HG03108 (cell line): Measurements from ENCODE around the gene TEX2.
"Not testable (repeated sequence)": the region's sequence is repeated elsewhere in the genome, so short reads cannot be mapped to it uniquely, and the experiment has no call there.

Source experiments
- ATAC-seq: cut with Tn5 transposase; IDR thresholded peaks from one replicate; pipeline ENCODE4 v1.9.1; 2021; ENCODE audit warnings: moderate library complexity; ENCODE audit not compliant: unreplicated experiment

TEX2 gene

DNA sequence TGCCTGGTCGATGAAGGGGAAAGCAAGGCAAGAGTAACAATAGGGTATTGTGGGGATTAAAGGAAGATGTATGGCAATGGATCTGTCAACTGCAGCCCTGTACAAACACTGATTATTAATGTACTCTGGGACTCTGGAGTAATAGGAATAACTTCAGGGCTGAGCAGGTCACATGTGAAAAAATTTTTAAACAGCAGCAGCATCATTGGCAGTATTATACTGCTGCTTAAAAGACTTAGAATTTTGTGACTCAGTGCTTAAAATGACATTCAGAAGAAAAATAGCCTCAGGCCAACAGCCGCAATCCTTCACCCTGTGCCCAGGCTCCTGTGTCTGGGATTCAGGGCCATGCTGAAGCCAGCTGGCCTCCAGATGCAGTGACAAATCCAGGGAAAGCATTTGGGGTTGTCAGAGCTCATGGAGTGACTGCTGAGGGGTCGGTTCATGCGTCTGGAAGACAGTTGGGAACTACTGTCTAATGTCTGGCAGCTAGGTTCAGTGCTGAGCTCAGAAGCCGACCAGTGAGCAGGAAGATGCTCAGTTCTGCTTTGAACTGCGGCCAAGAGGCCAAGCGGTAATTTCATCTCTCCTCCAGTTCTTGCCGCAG, 22.2 kb downstream of the TEX2 start:
- ATAC-seq = no peak

- no peak for ATAC-seq
Observed at GRCh38 chr17:64240261-64240740, 22.8 kb downstream of the TEX2 start.

DNA sequence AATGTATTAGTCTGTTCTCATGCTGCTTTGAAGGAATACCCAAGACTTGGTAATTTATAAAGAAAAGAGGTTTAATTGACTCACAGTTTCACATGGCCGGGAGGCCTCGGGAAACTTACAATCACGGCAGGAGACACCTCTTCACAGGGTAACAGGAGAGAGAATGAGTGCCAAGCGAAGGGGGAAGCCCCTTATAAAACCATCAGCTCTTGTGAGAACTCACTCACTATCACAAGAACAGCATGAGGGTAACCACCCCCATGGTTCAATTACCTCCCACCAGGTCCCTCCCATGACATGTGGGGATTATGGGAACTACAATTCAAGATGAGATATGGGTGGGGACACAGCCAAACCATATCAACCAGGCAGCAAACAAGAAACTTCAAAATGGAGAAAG, 24.6 kb downstream of the TEX2 start:
- not testable (repeated sequence) for ATAC-seq

GRCh38 chr17:64236827-64237403, 26.1 kb downstream of the TEX2 start:
- ATAC-seq = no peak

- ATAC-seq = no peak
Observed at GRCh38 chr17:64234961-64235360, 28.1 kb downstream of the TEX2 start.

DNA sequence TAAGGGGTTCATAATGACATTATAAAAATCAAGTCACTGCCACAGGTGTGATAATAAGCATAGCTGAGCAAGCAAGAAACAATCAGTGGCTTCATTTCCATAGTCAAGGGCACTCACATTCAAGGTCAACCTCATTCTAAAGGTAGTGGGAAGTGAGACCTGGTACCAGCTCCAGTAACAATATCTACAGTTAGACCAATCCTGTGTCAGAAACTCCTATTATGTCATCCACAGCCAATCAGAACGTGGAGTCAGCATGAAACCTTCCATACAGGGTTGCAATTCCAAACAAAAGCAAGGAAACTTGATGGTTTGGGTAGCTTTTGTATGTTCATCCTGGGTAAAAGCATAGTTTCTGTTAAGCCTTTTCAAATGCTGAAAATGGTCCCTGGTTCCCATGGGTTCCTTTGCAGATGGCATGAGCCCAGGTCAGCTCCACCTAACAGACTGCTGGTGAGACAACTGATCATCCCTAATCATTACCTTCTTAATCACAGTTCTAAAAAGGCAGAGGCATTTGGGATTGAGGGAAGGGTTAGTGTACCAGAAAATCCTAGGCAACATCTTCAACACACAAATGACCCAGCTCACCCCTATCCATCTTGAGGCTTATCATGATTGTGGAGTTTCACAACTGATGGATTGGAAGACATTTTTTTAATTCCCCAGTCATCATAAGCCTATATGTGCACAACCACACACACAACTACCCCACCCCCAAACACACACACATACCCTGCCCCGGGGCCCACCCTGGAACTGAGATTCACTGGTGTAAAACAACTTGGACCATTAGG, 30.4 kb downstream of the TEX2 start:
- no peak for ATAC-seq

DNA sequence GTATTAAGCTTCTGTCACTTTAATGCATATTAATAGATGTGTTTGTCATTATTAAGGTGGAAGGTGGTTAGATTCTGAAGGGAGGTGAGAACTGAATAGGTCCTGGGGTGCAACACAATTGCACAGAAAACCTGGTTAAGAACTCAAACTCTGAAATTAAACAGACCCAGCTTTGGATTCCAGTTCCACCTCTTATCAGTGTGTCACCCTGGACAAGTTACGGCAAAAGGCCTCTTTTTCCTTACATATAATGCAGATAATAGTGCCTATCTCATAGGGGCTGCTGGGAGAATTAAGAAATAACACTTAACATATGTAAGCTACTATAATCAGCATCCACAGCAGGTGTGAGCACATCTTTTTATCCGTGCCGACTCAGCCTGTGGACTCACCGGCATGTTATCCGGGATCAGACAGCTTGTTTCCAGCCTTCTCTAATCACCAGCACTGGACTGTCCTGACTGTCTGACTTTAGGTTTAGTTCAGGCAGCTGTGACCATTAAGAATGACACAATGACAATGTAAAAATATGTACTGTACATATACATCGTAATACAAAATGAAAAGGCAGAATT, 31.4 kb downstream of the TEX2 start:
- no peak for ATAC-seq

- no peak for ATAC-seq
Observed at GRCh38 chr17:64230791-64231408, 32.2 kb downstream of the TEX2 start.

GRCh38 chr17:64229815-64230728, 33.0 kb downstream of the TEX2 start:
- ATAC-seq = no peak

DNA sequence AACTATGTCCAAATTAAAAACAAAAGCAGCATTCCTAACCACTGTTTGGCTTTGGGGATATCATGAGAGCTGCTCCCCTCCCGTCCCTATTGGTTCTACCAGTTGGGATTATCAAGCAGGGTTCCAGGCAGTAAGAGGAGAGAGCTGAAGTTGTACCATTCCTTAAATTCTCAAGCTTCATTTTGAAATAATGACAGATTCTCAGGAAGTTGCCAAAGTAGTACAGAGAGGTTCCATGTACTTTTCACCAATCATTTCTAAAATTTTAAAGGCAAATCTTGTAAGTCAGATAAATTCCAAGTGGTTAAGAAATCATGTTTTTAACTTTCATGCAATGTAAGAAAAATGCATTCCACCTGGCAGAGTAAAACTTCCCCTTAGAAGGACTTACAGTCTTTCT, 36.9 kb downstream of the TEX2 start:
- ATAC-seq = no peak

DNA sequence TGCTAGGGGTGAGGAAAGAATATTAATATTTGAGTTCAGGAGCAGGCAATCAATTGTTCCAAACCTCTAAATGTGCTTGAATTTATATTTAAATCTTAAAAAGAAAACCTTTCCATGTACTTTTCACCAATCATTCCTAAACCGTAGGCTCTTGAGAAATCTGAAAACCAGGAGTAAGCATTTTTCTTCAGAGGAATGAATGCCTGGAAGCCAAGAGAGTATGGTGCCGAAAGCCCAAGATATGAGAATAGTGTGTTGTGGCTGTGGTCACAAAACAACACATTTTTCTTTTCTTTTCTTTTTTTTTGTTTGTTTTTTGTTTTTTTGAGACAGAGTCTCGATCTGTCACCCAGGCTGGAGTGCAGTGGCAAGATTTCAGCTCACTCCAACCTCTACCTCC, 37.6 kb downstream of the TEX2 start:
- no peak for ATAC-seq

GRCh38 chr17:64223931-64224629, 39.0 kb downstream of the TEX2 start:
- no peak for ATAC-seq

DNA sequence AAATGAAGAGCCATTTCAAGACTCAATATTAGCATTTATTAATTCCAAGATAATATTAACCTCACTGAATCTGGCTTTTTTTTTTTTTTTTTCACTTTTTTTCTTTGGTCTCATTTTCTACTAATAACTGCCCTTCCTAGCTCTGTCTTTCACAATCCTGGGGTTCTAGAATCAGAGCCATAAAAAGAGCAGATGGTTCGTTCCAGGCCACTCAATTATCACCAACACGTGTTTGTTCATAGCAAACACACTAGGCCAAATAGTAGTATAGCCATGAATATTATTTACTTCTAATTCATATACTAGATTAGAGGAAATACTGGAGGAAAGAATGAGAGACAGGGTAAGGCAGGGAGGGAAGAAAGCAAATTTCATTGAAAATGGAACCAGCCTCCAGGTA, 39.8 kb downstream of the TEX2 start:
- no peak for ATAC-seq

DNA sequence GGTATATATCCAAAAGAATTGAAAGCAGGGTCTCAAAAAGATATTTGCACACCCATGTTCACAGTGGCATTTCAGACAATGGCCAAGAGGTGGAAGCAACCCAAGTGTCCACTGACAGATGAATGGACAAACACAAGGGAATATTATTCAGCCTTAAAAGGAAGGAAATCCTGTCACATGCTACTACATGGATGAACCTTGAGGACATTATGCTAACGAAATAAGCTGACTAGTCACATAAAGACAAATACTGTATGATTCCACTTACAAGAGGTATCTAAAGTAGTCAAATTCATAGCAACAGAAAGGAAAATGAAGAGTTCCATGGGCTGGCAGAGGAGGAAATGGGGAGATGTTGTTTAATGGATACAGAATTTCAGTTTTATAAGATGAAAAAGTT, 41.4 kb downstream of the TEX2 start:
- ATAC-seq = no peak

DNA sequence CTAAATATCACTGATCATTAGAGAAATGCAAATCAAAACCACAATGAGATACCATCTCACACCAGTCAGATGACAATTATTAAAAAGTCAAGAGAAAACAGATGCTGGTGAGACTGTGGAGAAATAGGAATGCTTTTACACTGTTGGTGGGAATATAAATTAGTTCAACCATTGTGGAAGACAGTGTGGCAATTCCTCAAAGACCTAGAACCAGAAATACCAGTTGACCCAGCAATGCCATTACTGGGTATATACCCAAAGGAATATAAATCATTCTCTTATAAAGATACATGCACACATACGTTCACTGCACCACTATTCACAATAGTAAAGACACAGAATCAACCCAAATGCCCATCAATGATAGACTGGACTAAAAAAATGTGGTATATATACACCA, 42.5 kb downstream of the TEX2 start:
- ATAC-seq = not testable (repeated sequence)

GRCh38 chr17:64219571-64219970, 43.5 kb downstream of the TEX2 start:
- no peak for ATAC-seq

- ATAC-seq = no peak
Observed at GRCh38 chr17:64218066-64218465, 45.0 kb downstream of the TEX2 start.

DNA sequence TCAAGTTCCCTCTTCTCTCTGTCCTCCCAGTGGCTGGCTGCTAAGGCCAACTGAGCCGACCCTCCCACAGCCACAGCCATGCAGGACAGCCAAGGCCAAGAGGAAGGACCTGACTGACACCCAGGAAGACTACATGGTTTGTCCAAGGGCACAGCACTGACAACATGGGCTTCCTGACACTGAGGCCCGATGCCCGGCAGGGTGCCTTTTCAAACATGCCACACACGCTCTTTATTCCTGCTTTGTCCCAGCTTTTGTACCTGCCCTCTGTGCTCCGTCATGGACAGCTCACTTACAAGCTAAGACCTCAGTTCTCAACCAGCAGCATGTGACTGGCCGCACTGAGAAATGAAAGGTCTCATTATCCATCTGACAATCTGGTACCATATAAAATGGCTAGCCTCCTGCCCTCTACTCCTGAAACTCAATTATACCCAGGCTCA, 45.8 kb downstream of the TEX2 start:
- ATAC-seq = no peak

GRCh38 chr17:64216338-64217248, 46.5 kb downstream of the TEX2 start:
- peak; percentile 87 for ATAC-seq
